ENCODE results near the gene LACTBL1. TPM values are rescaled to one million over a fixed set of nuclear protein-coding genes. Genes with fewer than 3 reads are reported as not detected.
"Not testable (repeated sequence)": the region's sequence is repeated elsewhere in the genome, so short reads cannot be mapped to it uniquely, and the experiment has no call there.

Gene LACTBL1
- total and polyA plus RNA-seq, 9 donors = not detected

DNA sequence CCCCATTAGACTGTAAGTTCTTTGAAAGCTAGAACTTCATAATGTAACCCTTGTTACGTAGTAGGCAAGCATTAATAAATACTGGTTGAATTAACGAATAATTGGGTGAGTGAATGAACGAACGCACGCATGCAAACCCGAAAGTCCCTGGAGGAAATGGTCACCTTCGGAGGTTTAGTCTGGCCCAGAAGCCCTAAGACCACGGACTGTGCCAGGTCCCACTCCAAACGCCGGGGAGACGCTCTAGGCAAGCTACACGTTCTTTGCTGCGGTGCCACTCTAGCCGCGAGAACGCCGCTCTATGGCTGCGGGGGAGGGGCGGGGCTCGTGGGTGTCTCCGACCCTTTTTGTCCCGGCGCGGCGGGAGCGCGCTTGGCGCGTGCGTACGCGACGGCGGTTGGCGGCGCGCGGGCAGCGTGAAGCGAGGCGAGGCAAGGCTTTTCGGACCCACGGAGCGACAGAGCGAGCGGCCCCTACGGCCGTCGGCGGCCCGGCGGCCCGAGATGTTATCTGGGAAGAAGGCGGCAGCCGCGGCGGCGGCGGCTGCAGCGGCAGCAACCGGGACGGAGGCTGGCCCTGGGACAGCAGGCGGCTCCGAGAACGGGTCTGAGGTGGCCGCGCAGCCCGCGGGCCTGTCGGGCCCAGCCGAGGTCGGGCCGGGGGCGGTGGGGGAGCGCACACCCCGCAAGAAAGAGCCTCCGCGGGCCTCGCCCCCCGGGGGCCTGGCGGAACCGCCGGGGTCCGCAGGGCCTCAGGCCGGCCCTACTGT is 46.6 kb upstream of the LACTBL1 start, which contains the start of gene KDM1A:
TSS of gene KDM1A (plus strand) at position 375 of the 769 bp plus-strand sequence. CDS start at position 504, 129 bp downstream.
- Histone ChIP-seq H3K27me3 (no peaks in the 10 kb centered on the region), H3K27ac (peak within 1 kb of the TSS; percentile 90 to 92), H3K4me1 (ENCODE audit: insufficient read depth) (peaks cover 4% of the 10 kb centered on the region), H3K9me3 (no peaks in the 10 kb centered on the region), H3K4me3 (peak within 1 kb of the TSS; percentile 72), H3K36me3 (no peaks in the 10 kb centered on the region)
- no peak for TF ChIP-seq EP300 (IDR thresholded peaks at IDR 0.05)
- TF ChIP-seq, protein P1, sequence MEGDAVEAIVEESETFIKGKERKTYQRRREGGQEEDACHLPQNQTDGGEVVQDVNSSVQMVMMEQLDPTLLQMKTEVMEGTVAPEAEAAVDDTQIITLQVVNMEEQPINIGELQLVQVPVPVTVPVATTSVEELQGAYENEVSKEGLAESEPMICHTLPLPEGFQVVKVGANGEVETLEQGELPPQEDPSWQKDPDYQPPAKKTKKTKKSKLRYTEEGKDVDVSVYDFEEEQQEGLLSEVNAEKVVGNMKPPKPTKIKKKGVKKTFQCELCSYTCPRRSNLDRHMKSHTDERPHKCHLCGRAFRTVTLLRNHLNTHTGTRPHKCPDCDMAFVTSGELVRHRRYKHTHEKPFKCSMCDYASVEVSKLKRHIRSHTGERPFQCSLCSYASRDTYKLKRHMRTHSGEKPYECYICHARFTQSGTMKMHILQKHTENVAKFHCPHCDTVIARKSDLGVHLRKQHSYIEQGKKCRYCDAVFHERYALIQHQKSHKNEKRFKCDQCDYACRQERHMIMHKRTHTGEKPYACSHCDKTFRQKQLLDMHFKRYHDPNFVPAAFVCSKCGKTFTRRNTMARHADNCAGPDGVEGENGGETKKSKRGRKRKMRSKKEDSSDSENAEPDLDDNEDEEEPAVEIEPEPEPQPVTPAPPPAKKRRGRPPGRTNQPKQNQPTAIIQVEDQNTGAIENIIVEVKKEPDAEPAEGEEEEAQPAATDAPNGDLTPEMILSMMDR (IDR thresholded peaks at IDR 0.05) = no peak
- TF ChIP-seq POLR2A (IDR thresholded peaks at IDR 0.05) = peak; percentile 79
- DNase-seq = peak; percentile 96 to 98 (median 97)
- intact Hi-C loops (cut with DNase I) = no loop called here
- WGBS, 3 donors = 0 to 1% (median 1%) methylated on average over 60 to 85 of the region's 85 CpGs

DNA sequence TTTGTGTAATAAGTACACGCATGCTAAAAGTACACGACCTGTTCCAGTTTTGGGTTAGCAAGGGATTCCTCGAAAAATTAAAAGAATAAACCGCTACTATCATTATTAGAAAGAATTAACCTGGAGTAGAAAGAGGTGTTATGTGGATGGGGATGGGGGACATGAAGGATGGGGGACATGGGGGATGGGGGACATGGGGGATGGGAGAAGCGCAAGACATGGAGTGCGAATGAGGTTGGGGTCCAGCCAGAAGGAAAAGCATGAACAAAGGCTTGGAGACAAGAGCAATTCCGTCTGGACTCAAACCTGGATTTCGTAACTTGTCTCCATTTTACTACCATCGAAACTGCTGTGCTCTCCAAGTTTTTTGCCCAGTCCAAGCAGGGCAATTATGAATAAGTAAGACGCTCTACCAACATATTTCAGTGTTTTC is 46.0 kb upstream of the LACTBL1 start:
- Histone ChIP-seq H3K27me3 (no peaks in the 10 kb centered on the region), H3K4me3 (peak overlapping the region; percentile 72), H3K27ac (peak overlapping the region in 1 of 2 donors; percentile 92), H3K9me3 (no peaks in the 10 kb centered on the region), H3K36me3 (no peaks in the 10 kb centered on the region), H3K4me1 (ENCODE audit: insufficient read depth) (peaks cover 4% of the 10 kb centered on the region)
- TF ChIP-seq, protein P1 (IDR thresholded peaks at IDR 0.05) = no peak
- TF ChIP-seq POLR2A (IDR thresholded peaks at IDR 0.05) (no peak), EP300 (IDR thresholded peaks at IDR 0.05) (no peak)
- peak in 1 of 5 donors; percentile 12 for DNase-seq
- WGBS, 3 donors = 22 to 31% (median 29%) methylated on average over 10 of the region's 10 CpGs
- intact Hi-C loops (cut with DNase I) = no loop called here

GRCh38 chr1:23013657-23014056 is 41.0 kb upstream of the LACTBL1 start:
- DNase-seq = no peak
- Histone ChIP-seq H3K27ac (no peak overlapping the region), H3K4me1 (ENCODE audit: insufficient read depth) (no peaks in the 10 kb centered on the region), H3K9me3 (no peaks in the 10 kb centered on the region), H3K27me3 (no peaks in the 10 kb centered on the region), H3K4me3 (no peak overlapping the region), H3K36me3 (no peaks in the 10 kb centered on the region)
- WGBS, 3 donors = 72 to 84% (median 77%) methylated on average over 3 of the region's 3 CpGs
- intact Hi-C loops (cut with DNase I) = no loop called here
- TF ChIP-seq POLR2A (IDR thresholded peaks at IDR 0.05) = no peak
- TF ChIP-seq EP300 (IDR thresholded peaks at IDR 0.05) = no peak
- TF ChIP-seq, protein P1 (IDR thresholded peaks at IDR 0.05) = no peak

- intact Hi-C loops (cut with DNase I); H3K36me3 ChIP-seq; H3K27me3 ChIP-seq; H3K9me3 ChIP-seq; H3K27ac ChIP-seq; H3K4me1 ChIP-seq (ENCODE audit: insufficient read depth); DNase-seq; H3K4me3 ChIP-seq: not testable (repeated sequence)
- WGBS, 3 donors = 85 to 91% (median 90%) methylated on average over 8 of the region's 8 CpGs
These were observed 37.4 kb upstream of the LACTBL1 start for GRCh38 chr1:23010025-23010424.

DNA sequence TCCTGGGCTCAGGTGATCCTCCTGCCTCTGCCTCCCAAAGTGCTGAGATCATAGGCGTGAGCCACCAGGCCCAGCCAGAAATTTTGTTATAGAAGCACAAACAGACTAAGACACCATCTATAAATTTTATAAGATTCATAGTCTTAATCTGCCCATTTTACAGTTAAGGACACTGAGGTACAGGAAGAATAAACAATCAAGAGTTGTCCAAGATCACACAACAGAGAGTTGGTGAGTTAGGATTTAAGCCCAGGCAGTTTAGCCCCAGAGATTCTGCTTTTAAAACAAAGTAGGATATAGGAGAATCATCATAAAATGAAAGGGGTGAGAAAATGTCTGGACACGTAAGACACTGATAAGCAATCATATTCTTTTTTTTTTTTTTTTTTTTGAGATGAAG is 36.2 kb upstream of the LACTBL1 start:
- WGBS, 3 donors = 77 to 85% (median 79%) methylated on average over 2 of the region's 2 CpGs
- no peak for DNase-seq
- Histone ChIP-seq H3K4me3 (no peak overlapping the region), H3K27ac (no peak overlapping the region), H3K9me3 (no peaks in the 10 kb centered on the region), H3K4me1 (ENCODE audit: insufficient read depth) (no peaks in the 10 kb centered on the region), H3K36me3 (no peaks in the 10 kb centered on the region), H3K27me3 (no peaks in the 10 kb centered on the region)
- intact Hi-C loops (cut with DNase I) = no loop called here
- TF ChIP-seq POLR2A (IDR thresholded peaks at IDR 0.05) = no peak
- TF ChIP-seq, protein P1 (IDR thresholded peaks at IDR 0.05) = no peak
- no peak for TF ChIP-seq EP300 (IDR thresholded peaks at IDR 0.05)

Measured in ovary (tissue), 9 donors.